Natural killer cell treated with Interleukin-12 subunit alpha and Interleukin-12 subunit beta and Interleukin-15 and Interleukin-18, amount 100 ng/mL, for 72 hours (primary cell): ENCODE results near the gene RAB40B. TPM values are rescaled to one million over a fixed set of nuclear protein-coding genes. Genes with fewer than 3 reads are reported as not detected.

Source experiments
- ATAC-seq, 2 donors: fragments of 150-1000 bp; cut with Tn5 transposase in 1 of 2; sonication (Bioruptor Pico), chemical (Tn5 transposase) in 1 of 2; 2 replicates each; pipeline ENCODE4 v1.10.0; 2021
- DNase-seq: peaks from one replicate; pipeline ENCODE4 v3.0.0; 2022; ENCODE audit warnings: low spot score
- H3K27ac Mint-ChIP-seq, 2 donors: 1 replicate in 1 of 2; 2 replicates in 1 of 2; pipeline ENCODE4 v1.8.0; 2022; ENCODE audit warnings: mixed read lengths in 2 of 2, mild to moderate bottlenecking in 1 of 2, moderate library complexity in 1 of 2
- H3K27me3 Mint-ChIP-seq, 2 donors: 1 replicate in 1 of 2; 2 replicates in 1 of 2; pipeline ENCODE4 v1.8.0; 2022; ENCODE audit warnings: mixed read lengths in 2 of 2
- H3K36me3 Mint-ChIP-seq: one replicate; pipeline ENCODE4 v1.8.0; 2022; ENCODE audit warnings: mixed read lengths
- H3K4me1 Mint-ChIP-seq, 2 donors: 1 replicate in 1 of 2; 2 replicates in 1 of 2; pipeline ENCODE4 v1.8.0; 2022; ENCODE audit warnings: low read depth in 2 of 2, mixed read lengths in 2 of 2, mild to moderate bottlenecking in 1 of 2
- H3K4me3 Mint-ChIP-seq: one replicate; pipeline ENCODE4 v1.8.0; 2022; ENCODE audit warnings: mixed read lengths
- H3K9me3 Mint-ChIP-seq: 2 replicates; pipeline ENCODE4 v1.8.0; 2022; ENCODE audit warnings: mixed read lengths
- total RNA-seq, 2 donors: library from RNA; stranded (reverse); gene quantifications; one replicate each; pipeline ENCODE4 v1.2.3, GENCODE V29; 2022

Gene RAB40B
- total RNA-seq, 2 donors from 2014 or later, result 1.1 to 1.2 TPM

DNA sequence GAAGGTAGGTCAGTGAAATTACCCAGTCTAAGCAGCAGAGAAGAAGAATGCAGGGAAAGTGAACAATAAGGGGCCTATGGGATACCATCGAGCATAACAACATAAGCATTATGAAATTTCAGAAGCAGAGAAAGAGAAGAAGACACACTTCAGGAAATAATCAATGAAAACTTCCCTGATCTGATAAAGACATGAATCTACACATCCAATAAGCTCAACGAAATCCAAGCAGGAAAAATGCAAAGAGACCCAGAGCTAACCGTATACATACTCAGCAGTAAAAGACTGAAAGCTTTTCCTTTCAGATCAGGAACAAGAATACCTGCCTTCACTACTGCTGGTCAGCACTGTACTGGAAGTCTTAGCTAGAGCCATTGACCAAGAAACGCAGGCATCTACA is 88.8 kb downstream of the RAB40B start:
- H3K9me3 Mint-ChIP-seq, result no peaks in the 10 kb centered on the region
- DNase-seq (no peak), ATAC-seq (no peak)
- peaks cover 8% of the 10 kb centered on the region for H3K36me3 Mint-ChIP-seq
- H3K4me1 Mint-ChIP-seq, result peaks cover 0 to 4% of the 10 kb centered on the region in 2 donors
- H3K27me3 Mint-ChIP-seq, result no peaks in the 10 kb centered on the region
- no peak overlapping the region for H3K4me3 Mint-ChIP-seq
- H3K27ac Mint-ChIP-seq, result no peak overlapping the region

DNA sequence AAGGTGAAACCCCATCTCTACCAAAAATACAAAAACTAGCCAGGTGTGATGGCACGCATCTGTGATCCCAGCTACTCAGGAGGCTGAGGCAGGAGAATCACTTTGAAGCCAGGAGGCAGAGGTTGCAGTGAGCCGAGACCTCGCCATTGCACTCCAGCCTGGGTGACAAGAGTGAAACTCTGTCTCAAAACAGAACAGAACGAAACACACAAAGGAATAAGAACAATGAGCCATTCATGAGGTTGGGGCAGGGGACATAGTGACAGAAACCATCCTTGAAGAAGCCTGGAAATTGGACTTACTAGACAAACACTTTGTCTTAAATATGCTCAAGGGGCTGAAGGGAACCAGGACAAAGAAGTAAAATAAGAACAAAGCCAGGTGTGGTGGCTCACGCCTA is 89.7 kb downstream of the RAB40B start:
- Mint-ChIP-seq H3K4me1 (peaks cover 7 to 12% of the 10 kb centered on the region in 2 donors), H3K4me3 (no peak overlapping the region), H3K36me3 (peaks cover 8% of the 10 kb centered on the region), H3K9me3 (no peaks in the 10 kb centered on the region), H3K27ac (peak overlapping the region in 1 of 2 donors; percentile 36), H3K27me3 (no peaks in the 10 kb centered on the region)
- ATAC-seq (no peak), DNase-seq (no peak)

DNA sequence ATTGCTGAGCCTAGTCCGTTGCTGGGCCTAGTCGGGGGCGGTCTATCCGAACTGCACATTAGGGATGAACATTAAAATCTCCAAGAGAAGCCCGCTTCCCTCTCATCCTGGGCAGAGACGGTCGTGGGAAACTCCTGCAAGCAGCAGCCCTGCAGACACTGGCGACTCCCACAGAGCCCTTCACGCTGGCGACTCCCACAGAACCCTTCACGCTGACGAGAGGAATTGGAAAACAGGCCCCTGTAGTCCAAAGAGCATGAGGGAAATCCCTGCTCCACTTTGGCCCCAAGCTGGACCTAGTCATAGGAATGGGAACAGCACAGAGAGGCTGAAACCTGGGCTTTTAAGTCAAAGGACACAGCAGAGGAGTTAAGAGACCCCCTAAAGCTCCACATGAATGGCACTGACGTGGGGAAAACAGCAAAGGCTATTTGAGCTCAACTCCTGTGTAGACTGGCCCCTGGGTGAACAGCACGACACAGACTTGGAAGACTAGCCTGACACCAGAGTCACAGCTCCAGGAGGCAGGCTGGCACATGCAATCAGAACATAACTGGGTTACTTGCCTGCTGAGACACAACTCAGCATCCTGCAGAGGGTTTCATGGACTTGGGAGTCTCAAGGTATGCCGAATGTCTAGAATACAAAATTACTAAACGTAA is 92.4 kb downstream of the RAB40B start:
- DNase-seq (no peak), ATAC-seq (no peak)
- H3K27ac Mint-ChIP-seq, result no peak overlapping the region
- no peaks in the 10 kb centered on the region for H3K9me3 Mint-ChIP-seq
- peaks cover 14% of the 10 kb centered on the region for H3K36me3 Mint-ChIP-seq
- H3K27me3 Mint-ChIP-seq, result no peaks in the 10 kb centered on the region
- H3K4me1 Mint-ChIP-seq, result peaks cover 15% of the 10 kb centered on the region in 2 donors
- no peak overlapping the region for H3K4me3 Mint-ChIP-seq

Other genes with a start within 250 kb of the RAB40B start
- 100 to 1,000 TPM; 300 to 380 TPM for gene CYBC1, start 247.9 kb downstream of the RAB40B start, total RNA-seq
- gene NARF, start 240.0 kb downstream of the RAB40B start, total RNA-seq, result 100 to 1,000 TPM; 217 to 295 TPM
- gene FOXK2, start 179.0 kb downstream of the RAB40B start, total RNA-seq, result 100 to 1,000 TPM in 1 of 2 donors, 10 to 100 TPM in 1; 60.9 to 108 TPM
- 10 to 100 TPM; 68.0 to 75.7 TPM for gene WDR45B, start 50.3 kb downstream of the RAB40B start, total RNA-seq
- 10 to 100 TPM; 29.4 to 48.4 TPM for gene FN3KRP, start 18.0 kb upstream of the RAB40B start, total RNA-seq
- gene FN3K, start 36.9 kb upstream of the RAB40B start, total RNA-seq, result 1 to 10 TPM; 1.6 TPM
- gene TBCD, start 53.4 kb upstream of the RAB40B start, total RNA-seq, result 100 to 1,000 TPM in 1 of 2 donors, 10 to 100 TPM in 1; 66.5 to 166 TPM
- not detected for gene ZNF750, start 141.3 kb upstream of the RAB40B start, total RNA-seq